ENCODE results near the gene RPS19BP1.
"Not testable (repeated sequence)": the region's sequence is repeated elsewhere in the genome, so short reads cannot be mapped to it uniquely, and the experiment has no call there.

Gene RPS19BP1

GRCh38 chr22:39526736-39527171 is 5.8 kb downstream of the RPS19BP1 start:
- DNase-seq (ENCODE audit: low read depth), result no peak
- in situ Hi-C loops (cut with HindIII; ENCODE audit: low sequenced_read_pairs), result no loop called here
- TF ChIP-seq CTCF (IDR thresholded peaks at IDR 0.05; ENCODE audit: low read depth, low read length, missing control alignments), result no peak
- H3K4me3 ChIP-seq (ENCODE audit: low read depth, low read length), result no peak overlapping the region

GRCh38 chr22:39525658-39525975 is 6.9 kb downstream of the RPS19BP1 start:
- in situ Hi-C loops (cut with HindIII; ENCODE audit: low sequenced_read_pairs), result no loop called here
- no peak for DNase-seq (ENCODE audit: low read depth)
- TF ChIP-seq CTCF (IDR thresholded peaks at IDR 0.05; ENCODE audit: low read depth, low read length, missing control alignments), result no peak
- no peak overlapping the region for H3K4me3 ChIP-seq (ENCODE audit: low read depth, low read length)

- no peak for TF ChIP-seq CTCF (IDR thresholded peaks at IDR 0.05; ENCODE audit: low read depth, low read length, missing control alignments)
- in situ Hi-C loops (cut with HindIII; ENCODE audit: low sequenced_read_pairs), result no loop called here
- DNase-seq (ENCODE audit: low read depth), result no peak
- H3K4me3 ChIP-seq (ENCODE audit: low read depth, low read length), result no peak overlapping the region
Observed at GRCh38 chr22:39524753-39525657, 7.5 kb downstream of the RPS19BP1 start.

- no peak for DNase-seq (ENCODE audit: low read depth)
- H3K4me3 ChIP-seq (ENCODE audit: low read depth, low read length), result no peak overlapping the region
- no peak for TF ChIP-seq CTCF (IDR thresholded peaks at IDR 0.05; ENCODE audit: low read depth, low read length, missing control alignments)
- in situ Hi-C loops (cut with HindIII; ENCODE audit: low sequenced_read_pairs), result no loop called here
Observed at GRCh38 chr22:39524089-39524752, 8.3 kb downstream of the RPS19BP1 start.

GRCh38 chr22:39522567-39523300 is 9.8 kb downstream of the RPS19BP1 start:
- peak overlapping the region; percentile 99 for H3K4me3 ChIP-seq (ENCODE audit: low read depth, low read length)
- no peak for DNase-seq (ENCODE audit: low read depth)
- TF ChIP-seq CTCF (IDR thresholded peaks at IDR 0.05; ENCODE audit: low read depth, low read length, missing control alignments), result no peak
- in situ Hi-C loops (cut with HindIII; ENCODE audit: low sequenced_read_pairs), result no loop called here

GRCh38 chr22:39522091-39522490 is 10.5 kb downstream of the RPS19BP1 start:
- H3K4me3 ChIP-seq (ENCODE audit: low read depth, low read length), result peak overlapping the region; percentile 99
- in situ Hi-C loops (cut with HindIII; ENCODE audit: low sequenced_read_pairs); DNase-seq (ENCODE audit: low read depth): not testable (repeated sequence)

- in situ Hi-C loops (cut with HindIII; ENCODE audit: low sequenced_read_pairs); DNase-seq (ENCODE audit: low read depth): not testable (repeated sequence)
- H3K4me3 ChIP-seq (ENCODE audit: low read depth, low read length), result peak overlapping the region; percentile 99
Observed at GRCh38 chr22:39521106-39521885, 11.3 kb downstream of the RPS19BP1 start.
